Adrenal gland (tissue), 12 donors: ENCODE data around the gene TJP3. TPM values are rescaled to one million over a fixed set of nuclear protein-coding genes. Genes with fewer than 3 reads are reported as not detected.

Experiments
- DNase-seq, 7 donors: peaks; one replicate each; pipeline ENCODE4 v3.0.0-alpha.2; 2019 to 2020
- H3K27ac ChIP-seq, 5 donors: fragments of 200-600 bp; sonication (generic) in 4 of 5; 1 replicate in 3 of 5; 2 replicates in 2 of 5; pipeline versions ENCODE4 v1.5.1 to v1.8.0; 2016 to 2020; ENCODE audit warnings: mild to moderate bottlenecking in 1 of 5
- H3K27me3 ChIP-seq: fragments of 200-600 bp; 2 replicates; pipeline ENCODE4 v1.8.0; 2021
- H3K36me3 ChIP-seq, 2 donors: fragments of 200-600 bp; replicated peaks in 1 of 2; 1 replicate in 1 of 2; 2 replicates in 1 of 2; pipeline versions ENCODE4 v1.5.1 to v1.8.0; 2018 to 2022
- H3K4me1 ChIP-seq, 2 donors: fragments of 200-600 bp; replicated peaks in 1 of 2; 1 replicate in 1 of 2; 2 replicates in 1 of 2; pipeline versions ENCODE4 v1.5.1 to v1.8.0; 2018 to 2021
- H3K4me3 ChIP-seq, 4 donors: fragments of 200-600 bp; sonication (generic) in 3 of 4; one replicate each; pipeline ENCODE4 v1.5.1; 2016 to 2018
- H3K9me3 ChIP-seq, 3 donors: fragments of 200-600 bp; sonication (generic) in 1 of 3; replicated peaks in 1 of 3; 1 replicate in 2 of 3; 2 replicates in 1 of 3; pipeline versions ENCODE4 v1.5.1 to v1.8.0; 2016 to 2021
- CTCF ChIP-seq, 6 experiments: fragments of 450-650 bp in 4 of 6; fragments of 200-600 bp in 2 of 6; sonication (generic) in 1 of 6; IDR thresholded peaks; 1 replicate in 5 of 6; 2 replicates in 1 of 6; pipeline versions ENCODE4 v1.5.1 to v1.8.0; 2016 to 2021; ENCODE audit warnings: antibody characterized with exemption in 6 of 6, mild to moderate bottlenecking in 2 of 6, moderate library complexity in 1 of 6
- POLR2A ChIP-seq, 2 donors: fragments of 450-650 bp; IDR thresholded peaks; one replicate each; pipeline ENCODE4 v1.6.1; 2017; ENCODE audit warnings: antibody characterized with exemption in 2 of 2, mild to moderate bottlenecking in 2 of 2, moderate library complexity in 1 of 2
- WGBS, 4 donors: extraction: QIAGEN DNeasy Blood & Tissue Kit in 2 of 4; methylation state at CpG; one replicate each; pipeline versions ENCODE4 v1.1.5 to v1.1.7; 2013 to 2017; 5-methylcytosine and 5-hydroxymethylcytosine counted together
- intact Hi-C, 2 donors: fragments of 100-400 bp; cut with DNase I; formaldehyde crosslinking; loops; one replicate each; pipeline versions ENCODE4 v1.14.1 to v1.15.0; 2022 to 2023
- polyA plus RNA-seq, 3 donors: library from polyadenylated mRNA; stranded (reverse); fragments of 200-250 nt in 2 of 3; fragments of 350-450 nt in 1 of 3; fragmentation: Illumina TruSeq in 1 of 3; extraction: RNeasy Lipid Tissue Mini Kit (QIAGEN cat#74804) in 1 of 3; gene quantifications; one replicate each; pipeline ENCODE4 v1.2.3, GENCODE V29; 2013 to 2014
- total RNA-seq, 9 donors: library from RNA; depleted of rRNA in 4 of 9; stranded (reverse); fragments of >200 nt in 4 of 9; fragments of 120-200 nt in 1 of 9; fragmentation: NEBNext Ultra II Directional in 1 of 9; extraction: Animal tissue kit (Norgen Biotek cat#: 25700) in 1 of 9; gene quantifications; one replicate each; pipeline versions ENCODE4 v1.1.0 to v1.2.4, GENCODE V29; 2013 to 2023
- donor health status: healthy with polysubstance abuse.
- donor health status: Bipolar disorder and iron deficiency.
- donor health status: DM: yes; HTN: yes; CAD: no.
- donor health status: DM: no; HTN: no; CAD: no.
- donor health status: DM: no; HTN: no; CAD: no.
- donor health status: DM: yes; HTN: yes; CAD: no.

TJP3 gene
- total and polyA plus RNA-seq, 12 donors: 0.07 to 2.5 (median 0.24) TPM; not detected in 6

- Histone ChIP-seq H3K27ac (no peak overlapping the region), H3K36me3 (no peaks in the 10 kb centered on the region), H3K9me3 (no peaks in the 10 kb centered on the region), H3K4me3 (no peak overlapping the region), H3K4me1 (no peaks in the 10 kb centered on the region), H3K27me3 (no peaks in the 10 kb centered on the region)
- TF ChIP-seq POLR2A (IDR thresholded peaks at IDR 0.05): no peak
- no peak for TF ChIP-seq CTCF (IDR thresholded peaks at IDR 0.05)
- intact Hi-C loops: no loop called here
- 93 to 96% (median 95%) methylated on average over 10 to 12 of the region's 12 CpGs for WGBS, 4 donors
- DNase-seq: no peak
Measured at GRCh38 chr19:3680939-3681338, 27.2 kb upstream of the TJP3 start.

GRCh38 chr19:3682286-3682685 is 25.9 kb upstream of the TJP3 start:
- Histone ChIP-seq H3K4me3 (no peak overlapping the region), H3K4me1 (peaks cover 0 to 7% of the 10 kb centered on the region in 2 donors), H3K9me3 (no peaks in the 10 kb centered on the region), H3K27ac (no peak overlapping the region), H3K36me3 (no peaks in the 10 kb centered on the region), H3K27me3 (no peaks in the 10 kb centered on the region)
- WGBS, 4 donors: 89 to 97% (median 94%) methylated on average over 10 of the region's 10 CpGs
- DNase-seq: no peak
- TF ChIP-seq CTCF (IDR thresholded peaks at IDR 0.05) (no peak), POLR2A (IDR thresholded peaks at IDR 0.05) (no peak)
- intact Hi-C loops: no loop called here

GRCh38 chr19:3682741-3683404 is 25.3 kb upstream of the TJP3 start:
- H3K4me1 ChIP-seq: peaks cover 0 to 7% of the 10 kb centered on the region in 2 donors
- intact Hi-C loops: no loop called here
- peak overlapping the region in 1 of 5 donors; percentile 63 for H3K27ac ChIP-seq
- no peak for TF ChIP-seq POLR2A (IDR thresholded peaks at IDR 0.05)
- TF ChIP-seq CTCF (IDR thresholded peaks at IDR 0.05): no peak
- H3K36me3 ChIP-seq: no peaks in the 10 kb centered on the region
- 72 to 81% (median 76%) methylated on average over 15 to 17 of the region's 17 CpGs for WGBS, 4 donors
- H3K9me3 ChIP-seq: no peaks in the 10 kb centered on the region
- H3K27me3 ChIP-seq: no peaks in the 10 kb centered on the region
- no peak for DNase-seq
- no peak overlapping the region for H3K4me3 ChIP-seq

- H3K27me3 ChIP-seq: no peaks in the 10 kb centered on the region
- no peaks in the 10 kb centered on the region for H3K36me3 ChIP-seq
- H3K4me3 ChIP-seq: no peak overlapping the region
- TF ChIP-seq CTCF (IDR thresholded peaks at IDR 0.05) (no peak), POLR2A (IDR thresholded peaks at IDR 0.05) (no peak)
- WGBS, 4 donors: 59 to 91% (median 77%) methylated on average over 7 to 26 of the region's 26 CpGs
- DNase-seq: peak in 4 of 7 donors; percentile 22 to 53 (median 28)
- peaks cover 0 to 7% of the 10 kb centered on the region in 2 donors for H3K4me1 ChIP-seq
- peak overlapping the region in 1 of 5 donors; percentile 63 for H3K27ac ChIP-seq
- H3K9me3 ChIP-seq: no peaks in the 10 kb centered on the region
- intact Hi-C loops: no loop called here
Measured at GRCh38 chr19:3683405-3684053, 24.7 kb upstream of the TJP3 start.
